Astrocyte (in vitro differentiated cells and primary cell): ENCODE data around the gene EPS8. TPM values are rescaled to one million over a fixed set of nuclear protein-coding genes. Genes with fewer than 3 reads are reported as not detected.

Experiments
- DNase-seq: peaks from one replicate; pipeline ENCODE4 v3.0.0-alpha.2; 2010; ENCODE audit warnings: low read depth
- FAIRE-seq: peaks from 2 replicates; lab custom pipeline; 2011; peaks lifted over from hg19 to GRCh38; lab: Jason Lieb, UNC
- H2AFZ ChIP-seq: 2 replicates; pipeline ENCODE4 v1.6.0; 2012; ENCODE audit warnings: low read depth, low read length, inconsistent platforms
- H3K27ac ChIP-seq: 2 replicates; pipeline ENCODE4 v1.5.1; 2011; ENCODE audit warnings: low read depth, low read length, inconsistent platforms
- H3K27me3 ChIP-seq: 2 replicates; pipeline ENCODE4 v1.6.0; 2011; ENCODE audit warnings: low read length, inconsistent platforms; ENCODE audit not compliant: insufficient read depth
- H3K36me3 ChIP-seq: 2 replicates; pipeline ENCODE4 v1.5.1; 2011; ENCODE audit warnings: low read length, inconsistent platforms; ENCODE audit not compliant: insufficient read depth
- H3K4me1 ChIP-seq: 2 replicates; pipeline ENCODE4 v1.5.1; 2011; ENCODE audit warnings: low read length, inconsistent platforms; ENCODE audit not compliant: insufficient read depth
- H3K4me2 ChIP-seq: 2 replicates; pipeline ENCODE4 v1.6.0; 2012; ENCODE audit warnings: low read length, inconsistent platforms
- H3K4me3 ChIP-seq: 2 replicates; pipeline ENCODE4 v1.5.1; 2011; ENCODE audit warnings: low read depth, mild to moderate bottlenecking, low read length, inconsistent platforms; ENCODE audit not compliant: insufficient read depth
- H3K79me2 ChIP-seq: 2 replicates; pipeline ENCODE4 v1.6.0; 2012; ENCODE audit warnings: mild to moderate bottlenecking, low read length, inconsistent platforms; ENCODE audit not compliant: insufficient read depth
- H3K9ac ChIP-seq: 2 replicates; pipeline ENCODE4 v1.6.0; 2012; ENCODE audit warnings: mild to moderate bottlenecking, low read length, inconsistent platforms
- H3K9me3 ChIP-seq: 2 replicates; pipeline ENCODE4 v1.5.1; 2012; ENCODE audit warnings: low read depth, mild to moderate bottlenecking, low read length, inconsistent platforms; ENCODE audit not compliant: insufficient read depth
- H4K20me1 ChIP-seq: 2 replicates; pipeline ENCODE4 v1.6.0; 2012; ENCODE audit warnings: low read length, inconsistent platforms; ENCODE audit not compliant: insufficient read depth
- H3K27ac Mint-ChIP-seq: one replicate; pipeline ENCODE4 v1.8.0; 2021; ENCODE audit warnings: mild to moderate bottlenecking, mixed read lengths; ENCODE audit not compliant: unreplicated experiment
- H3K27me3 Mint-ChIP-seq: one replicate; pipeline ENCODE4 v1.8.0; 2021; ENCODE audit warnings: low read depth, mixed read lengths; ENCODE audit not compliant: unreplicated experiment
- H3K36me3 Mint-ChIP-seq: one replicate; pipeline ENCODE4 v1.8.0; 2021; ENCODE audit warnings: low read depth, mixed read lengths; ENCODE audit not compliant: unreplicated experiment
- H3K4me1 Mint-ChIP-seq: one replicate; pipeline ENCODE4 v1.8.0; 2021; ENCODE audit warnings: low read depth, mixed read lengths; ENCODE audit not compliant: unreplicated experiment
- H3K4me3 Mint-ChIP-seq: one replicate; pipeline ENCODE4 v1.8.0; 2021; ENCODE audit warnings: mild to moderate bottlenecking, moderate library complexity, mixed read lengths; ENCODE audit not compliant: unreplicated experiment
- H3K9me3 Mint-ChIP-seq: one replicate; pipeline ENCODE4 v1.8.0; 2021; ENCODE audit warnings: mild to moderate bottlenecking, mixed read lengths; ENCODE audit not compliant: unreplicated experiment
- CTCF ChIP-seq: IDR thresholded peaks from 2 replicates; pipeline ENCODE4 v1.5.1; 2011; ENCODE audit warnings: low read depth, mild to moderate bottlenecking, inconsistent platforms, low read length, moderate library complexity; ENCODE audit not compliant: insufficient read depth
- EZH2 ChIP-seq: IDR thresholded peaks from 2 replicates; pipeline ENCODE4 v1.6.1; 2012; ENCODE audit warnings: mild to moderate bottlenecking, low read length, inconsistent platforms; ENCODE audit not compliant: insufficient read depth
- total RNA-seq: library from RNA; stranded (reverse); gene quantifications from 2 replicates; pipeline ENCODE4 v1.2.1, GENCODE V29; 2021

Gene EPS8
- total RNA-seq, 1 donor from 2014 or later: 31.8 TPM

DNA sequence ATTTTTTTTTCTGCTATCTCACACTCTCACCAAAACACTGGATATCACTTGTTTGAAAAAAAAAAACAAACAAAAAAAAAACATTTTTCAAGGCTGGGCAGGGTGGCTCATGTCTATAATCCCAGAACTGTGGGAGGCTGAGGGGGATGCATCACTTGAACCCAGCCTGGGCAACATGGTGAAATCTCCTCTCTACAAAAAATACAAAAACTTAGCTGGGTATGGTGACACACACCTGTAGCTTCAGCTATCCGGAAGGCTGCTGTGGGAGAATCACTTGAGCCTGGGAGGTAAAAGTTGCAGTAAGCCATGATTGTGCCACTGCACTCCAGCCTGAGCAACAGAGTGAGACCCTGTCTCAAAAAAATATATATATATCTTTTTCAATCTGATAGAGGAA, 66.2 kb downstream of the EPS8 start:
- no peak overlapping the region for H3K27ac Mint-ChIP-seq
- no peaks in the 10 kb centered on the region for H3K27me3 Mint-ChIP-seq
- H3K9me3 Mint-ChIP-seq: no peaks in the 10 kb centered on the region
- H3K36me3 Mint-ChIP-seq: peaks cover 1% of the 10 kb centered on the region
- peaks cover 89% of the 10 kb centered on the region for H3K79me2 ChIP-seq
- no peaks in the 10 kb centered on the region for H4K20me1 ChIP-seq
- H3K4me1 Mint-ChIP-seq: peaks cover 34% of the 10 kb centered on the region
- no peak overlapping the region for H3K9ac ChIP-seq
- no peaks in the 10 kb centered on the region for H3K27me3 ChIP-seq
- TF ChIP-seq CTCF: no peak
- H3K4me3 Mint-ChIP-seq: no peak overlapping the region
- no peak overlapping the region for H3K4me2 ChIP-seq
- H3K9me3 ChIP-seq: no peaks in the 10 kb centered on the region
- FAIRE-seq: no peak
- DNase-seq: no peak
- H3K4me3 ChIP-seq: no peak overlapping the region
- H3K27ac ChIP-seq: no peak overlapping the region
- no peak overlapping the region for H2AFZ ChIP-seq
- H3K4me1 ChIP-seq: peaks cover 34% of the 10 kb centered on the region
- H3K36me3 ChIP-seq: no peaks in the 10 kb centered on the region

GRCh38 chr12:15721316-15722115, 67.7 kb downstream of the EPS8 start:
- Histone ChIP-seq H3K9ac (peak overlapping the region; percentile 23), H3K4me2 (peak overlapping the region; percentile 34), H3K27ac (peak overlapping the region; percentile 57), H3K4me3 (no peak overlapping the region), H3K9me3 (no peaks in the 10 kb centered on the region), H3K36me3 (no peaks in the 10 kb centered on the region), H3K4me1 (peaks cover 28% of the 10 kb centered on the region), H3K27me3 (no peaks in the 10 kb centered on the region), H2AFZ (no peak overlapping the region), H4K20me1 (no peaks in the 10 kb centered on the region), H3K79me2 (peaks cover 93% of the 10 kb centered on the region)
- H3K4me1 Mint-ChIP-seq: peaks cover 34% of the 10 kb centered on the region
- H3K9me3 Mint-ChIP-seq: no peaks in the 10 kb centered on the region
- peaks cover 1% of the 10 kb centered on the region for H3K36me3 Mint-ChIP-seq
- TF ChIP-seq EZH2 (no peak), CTCF (no peak)
- FAIRE-seq (no peak), DNase-seq (peak; percentile 46)
- H3K27me3 Mint-ChIP-seq: no peaks in the 10 kb centered on the region
- no peak overlapping the region for H3K27ac Mint-ChIP-seq
- H3K4me3 Mint-ChIP-seq: no peak overlapping the region

GRCh38 chr12:15720295-15720694, 68.9 kb downstream of the EPS8 start:
- H3K9me3 ChIP-seq: no peaks in the 10 kb centered on the region
- no peak overlapping the region for H2AFZ ChIP-seq
- TF ChIP-seq EZH2 (no peak), CTCF (no peak)
- H3K79me2 ChIP-seq: peaks cover 90% of the 10 kb centered on the region
- H3K4me3 ChIP-seq: no peak overlapping the region
- peaks cover 1% of the 10 kb centered on the region for H3K36me3 Mint-ChIP-seq
- H3K27ac ChIP-seq: no peak overlapping the region
- H3K4me2 ChIP-seq: no peak overlapping the region
- no peak for DNase-seq
- H4K20me1 ChIP-seq: no peaks in the 10 kb centered on the region
- no peak overlapping the region for H3K27ac Mint-ChIP-seq
- H3K4me3 Mint-ChIP-seq: no peak overlapping the region
- FAIRE-seq: peak; percentile 45
- H3K4me1 ChIP-seq: peaks cover 25% of the 10 kb centered on the region
- no peaks in the 10 kb centered on the region for H3K27me3 Mint-ChIP-seq
- H3K27me3 ChIP-seq: no peaks in the 10 kb centered on the region
- peaks cover 28% of the 10 kb centered on the region for H3K4me1 Mint-ChIP-seq
- H3K9me3 Mint-ChIP-seq: no peaks in the 10 kb centered on the region
- no peak overlapping the region for H3K9ac ChIP-seq
- H3K36me3 ChIP-seq: no peaks in the 10 kb centered on the region
